Keratinocyte (primary cell): ENCODE results near the gene PRAMEF11. TPM values are rescaled to one million over a fixed set of nuclear protein-coding genes. Genes with fewer than 3 reads are reported as not detected.

ENCODE experiments used
- DNase-seq: peaks from one replicate; pipeline ENCODE4 v3.0.0-alpha.2; 2011; ENCODE audit warnings: low read depth, missing footprints, low spot score
- FAIRE-seq: peaks from 2 replicates; lab custom pipeline; 2011; peaks lifted over from hg19 to GRCh38; lab: Jason Lieb, UNC
- H2AFZ ChIP-seq: 2 replicates; pipeline ENCODE4 v1.6.0; 2012; ENCODE audit warnings: low read length, control low read depth, inconsistent platforms; ENCODE audit not compliant: control insufficient read depth
- H3K27ac ChIP-seq: 2 replicates; pipeline ENCODE4 v1.5.1; 2011; ENCODE audit warnings: low read length; ENCODE audit not compliant: control insufficient read depth, insufficient read depth
- H3K27me3 ChIP-seq: 3 replicates; pipeline ENCODE4 v1.6.0; 2011; ENCODE audit warnings: low read length; ENCODE audit not compliant: control insufficient read depth, insufficient read depth; ENCODE audit errors: extremely low read depth
- H3K36me3 ChIP-seq, 2 experiments: 2 replicates in 1 of 2; 3 replicates in 1 of 2; pipeline ENCODE4 v1.5.1; 2011; ENCODE audit warnings: low read length in 2 of 2, mild to moderate bottlenecking in 1 of 2; ENCODE audit not compliant: control insufficient read depth in 2 of 2, insufficient read depth in 2 of 2; ENCODE audit errors: extremely low read depth in 1 of 2
- H3K4me1 ChIP-seq: 3 replicates; pipeline ENCODE4 v1.5.1; 2011; ENCODE audit warnings: low read length; ENCODE audit not compliant: control insufficient read depth, insufficient read depth; ENCODE audit errors: extremely low read depth
- H3K4me2 ChIP-seq: 3 replicates; pipeline ENCODE4 v1.6.0; 2011; ENCODE audit warnings: low read depth, low read length; ENCODE audit not compliant: control insufficient read depth, insufficient read depth; ENCODE audit errors: extremely low read depth
- H3K4me3 ChIP-seq, 3 experiments: fragments of 200-600 bp in 1 of 3; sonication (generic) in 1 of 3; 2 replicates in 2 of 3; 3 replicates in 1 of 3; pipeline ENCODE4 v1.5.1; 2011 to 2016; ENCODE audit warnings: low read length in 3 of 3, mild to moderate bottlenecking in 3 of 3, control low read depth in 2 of 3, inconsistent platforms in 1 of 3, low read depth in 1 of 3, mixed read lengths in 1 of 3, mixed run types in 1 of 3, moderate library complexity in 1 of 3; ENCODE audit not compliant: control insufficient read depth in 2 of 3, insufficient read depth in 2 of 3; ENCODE audit errors: extremely low read depth in 1 of 3
- H3K79me2 ChIP-seq: 2 replicates; pipeline ENCODE4 v1.6.0; 2012; ENCODE audit warnings: low read length; ENCODE audit not compliant: control insufficient read depth, insufficient read depth
- H3K9ac ChIP-seq: 3 replicates; pipeline ENCODE4 v1.6.0; 2011; ENCODE audit warnings: low read length; ENCODE audit not compliant: control insufficient read depth, insufficient read depth; ENCODE audit errors: extremely low read depth
- H3K9me1 ChIP-seq: 3 replicates; pipeline ENCODE4 v1.6.0; 2011; ENCODE audit warnings: low read length; ENCODE audit not compliant: control insufficient read depth, insufficient read depth; ENCODE audit errors: extremely low read depth
- H3K9me3 ChIP-seq: 2 replicates; pipeline ENCODE4 v1.5.1; 2012; ENCODE audit warnings: low read depth, low read length; ENCODE audit not compliant: control insufficient read depth
- H4K20me1 ChIP-seq: 3 replicates; pipeline ENCODE4 v1.6.0; 2011; ENCODE audit warnings: low read length; ENCODE audit not compliant: control insufficient read depth, insufficient read depth; ENCODE audit errors: extremely low read depth
- CTCF ChIP-seq, 3 experiments: IDR thresholded peaks in 1 of 3; conservative IDR thresholded peaks in 1 of 3; optimal IDR thresholded peaks in 1 of 3; 2 replicates in 2 of 3; 3 replicates in 1 of 3; pipeline versions ENCODE3 to v1.5.1; 2011; ENCODE audit warnings: low read length in 3 of 3, mild to moderate bottlenecking in 3 of 3, moderate library complexity in 2 of 3, control low read depth in 1 of 3, inconsistent platforms in 1 of 3; ENCODE audit not compliant: insufficient read depth in 2 of 3; ENCODE audit errors: extremely low read depth in 1 of 3
- EZH2 ChIP-seq: IDR thresholded peaks from one replicate; pipeline ENCODE4 v1.6.1; 2012; ENCODE audit warnings: inconsistent platforms, mild to moderate bottlenecking, low read length, moderate library complexity
- dilution Hi-C: fragments of 300-500 bp; cut with MboI; formaldehyde crosslinking; loops from one replicate; pipeline ENCODE4 v1.7.0; 2020; ENCODE audit warnings: low sequenced_read_pairs; ENCODE audit not compliant: extremely low pct_ligation_motif_present
- polyA plus RNA-seq, 5 experiments: library from polyadenylated mRNA; depleted of rRNA in 3 of 5; stranded (reverse) in 3 of 5; stranded (forward) in 1 of 5; unstranded in 1 of 5; fragments of >200 nt; gene quantifications; 1 replicate in 1 of 5; 2 replicates in 3 of 5; 3 replicates in 1 of 5; pipeline versions ENCODE4 v1.2.1 to v1.2.3, GENCODE V29; 2011 to 2012; ENCODE audit warnings: missing spikeins in 2 of 5, low read depth in 1 of 5, low replicate concordance in 1 of 5

The PRAMEF11 gene
- polyA plus RNA-seq, 1 donor (not counting 4 experiments of a cell fraction or from before 2014, with no cell fraction given): not detected

GRCh38 chr1:12778061-12778460, 53.1 kb downstream of the PRAMEF11 start:
- no peaks in the 10 kb centered on the region for H4K20me1 ChIP-seq
- no peaks in the 10 kb centered on the region for H3K79me2 ChIP-seq
- dilution Hi-C loops: no loop called here
- H3K4me1 ChIP-seq: no peaks in the 10 kb centered on the region
- TF ChIP-seq EZH2 (no peak), CTCF (optimal IDR thresholded peaks at IDR 0.05 in 1 of 3, IDR thresholded peaks at IDR 0.05 in 1 of 3, conservative IDR thresholded peaks at IDR 0.05 in 1 of 3; ENCODE audit: extremely low read depth in 1 of 3, insufficient read depth in 2 of 3, low read length in 3 of 3) (no peak)
- no peaks in the 10 kb centered on the region for H3K36me3 ChIP-seq
- H3K9ac ChIP-seq: no peak overlapping the region
- DNase-seq: no peak
- H3K4me2 ChIP-seq: no peak overlapping the region
- FAIRE-seq: no peak
- no peaks in the 10 kb centered on the region for H3K27me3 ChIP-seq
- no peaks in the 10 kb centered on the region for H3K9me3 ChIP-seq
- H3K9me1 ChIP-seq: no peaks in the 10 kb centered on the region
- no peak overlapping the region for H2AFZ ChIP-seq
- H3K4me3 ChIP-seq: no peak overlapping the region
- no peak overlapping the region for H3K27ac ChIP-seq

- dilution Hi-C loops: no loop called here
- Histone ChIP-seq H3K27ac (no peak overlapping the region), H3K4me2 (no peak overlapping the region), H3K9ac (no peak overlapping the region), H2AFZ (no peak overlapping the region), H3K79me2 (no peaks in the 10 kb centered on the region), H3K9me1 (no peaks in the 10 kb centered on the region), H3K36me3 (no peaks in the 10 kb centered on the region), H3K27me3 (no peaks in the 10 kb centered on the region), H3K4me3 (no peak overlapping the region), H4K20me1 (no peaks in the 10 kb centered on the region), H3K9me3 (no peaks in the 10 kb centered on the region), H3K4me1 (no peaks in the 10 kb centered on the region)
- no peak for TF ChIP-seq EZH2
- no peak for TF ChIP-seq CTCF (optimal IDR thresholded peaks at IDR 0.05 in 1 of 3, IDR thresholded peaks at IDR 0.05 in 1 of 3, conservative IDR thresholded peaks at IDR 0.05 in 1 of 3; ENCODE audit: extremely low read depth in 1 of 3, insufficient read depth in 2 of 3, low read length in 3 of 3)
- DNase-seq (no peak), FAIRE-seq (no peak)
Observed at GRCh38 chr1:12776801-12777557, 54.2 kb downstream of the PRAMEF11 start.
